ENCODE results near the gene HTR3E. TPM values are rescaled to one million over a fixed set of nuclear protein-coding genes. Genes with fewer than 3 reads are reported as not detected.

Gene HTR3E
- total RNA-seq, 1 donor from 2014 or later = not detected

- Mint-ChIP-seq H3K36me3 (ENCODE audit: low read depth) (no peaks in the 10 kb centered on the region), H3K27me3 (ENCODE audit: low read depth) (peaks cover 15% of the 10 kb centered on the region), H3K9me3 (ENCODE audit: low read depth) (peaks cover 3% of the 10 kb centered on the region), H3K4me3 (ENCODE audit: unreplicated experiment) (no peak overlapping the region), H3K4me1 (ENCODE audit: low read depth) (peaks cover 10% of the 10 kb centered on the region), H3K27ac (ENCODE audit: unreplicated experiment) (no peak overlapping the region)
- no peak for DNase-seq (ENCODE audit: low spot score)
- no peak for TF ChIP-seq CTCF (IDR thresholded peaks at IDR 0.05)
Observed at GRCh38 chr3:184075901-184076300, 21.0 kb upstream of the HTR3E start.

GRCh38 chr3:184077881-184078280 is 19.0 kb upstream of the HTR3E start:
- Mint-ChIP-seq H3K27ac (ENCODE audit: unreplicated experiment) (no peak overlapping the region), H3K4me1 (ENCODE audit: low read depth) (peaks cover 10% of the 10 kb centered on the region), H3K4me3 (ENCODE audit: unreplicated experiment) (no peak overlapping the region), H3K27me3 (ENCODE audit: low read depth) (peaks cover 16% of the 10 kb centered on the region), H3K9me3 (ENCODE audit: low read depth) (peaks cover 3% of the 10 kb centered on the region), H3K36me3 (ENCODE audit: low read depth) (no peaks in the 10 kb centered on the region)
- no peak for TF ChIP-seq CTCF (IDR thresholded peaks at IDR 0.05)
- no peak for DNase-seq (ENCODE audit: low spot score)

GRCh38 chr3:184078851-184079250 is 18.0 kb upstream of the HTR3E start:
- no peak for DNase-seq (ENCODE audit: low spot score)
- H3K4me3 Mint-ChIP-seq (ENCODE audit: unreplicated experiment) = no peak overlapping the region
- H3K4me1 Mint-ChIP-seq (ENCODE audit: low read depth) = peaks cover 10% of the 10 kb centered on the region
- peaks cover 3% of the 10 kb centered on the region for H3K9me3 Mint-ChIP-seq (ENCODE audit: low read depth)
- H3K36me3 Mint-ChIP-seq (ENCODE audit: low read depth) = no peaks in the 10 kb centered on the region
- no peak for TF ChIP-seq CTCF (IDR thresholded peaks at IDR 0.05)
- no peak overlapping the region for H3K27ac Mint-ChIP-seq (ENCODE audit: unreplicated experiment)
- peaks cover 12% of the 10 kb centered on the region for H3K27me3 Mint-ChIP-seq (ENCODE audit: low read depth)

- H3K4me3 Mint-ChIP-seq (ENCODE audit: unreplicated experiment) = no peak overlapping the region
- H3K27me3 Mint-ChIP-seq (ENCODE audit: low read depth) = peaks cover 6% of the 10 kb centered on the region
- peaks cover 10% of the 10 kb centered on the region for H3K4me1 Mint-ChIP-seq (ENCODE audit: low read depth)
- no peak for DNase-seq (ENCODE audit: low spot score)
- peaks cover 15% of the 10 kb centered on the region for H3K9me3 Mint-ChIP-seq (ENCODE audit: low read depth)
- no peak for TF ChIP-seq CTCF (IDR thresholded peaks at IDR 0.05)
- H3K27ac Mint-ChIP-seq (ENCODE audit: unreplicated experiment) = no peak overlapping the region
- H3K36me3 Mint-ChIP-seq (ENCODE audit: low read depth) = peaks cover 2% of the 10 kb centered on the region
Observed at GRCh38 chr3:184081116-184081830, 15.6 kb upstream of the HTR3E start.

GRCh38 chr3:184082034-184082433 is 14.8 kb upstream of the HTR3E start:
- H3K36me3 Mint-ChIP-seq (ENCODE audit: low read depth) = peaks cover 2% of the 10 kb centered on the region
- peaks cover 10% of the 10 kb centered on the region for H3K4me1 Mint-ChIP-seq (ENCODE audit: low read depth)
- H3K27ac Mint-ChIP-seq (ENCODE audit: unreplicated experiment) = no peak overlapping the region
- DNase-seq (ENCODE audit: low spot score) = no peak
- peaks cover 5% of the 10 kb centered on the region for H3K27me3 Mint-ChIP-seq (ENCODE audit: low read depth)
- no peak overlapping the region for H3K4me3 Mint-ChIP-seq (ENCODE audit: unreplicated experiment)
- peaks cover 15% of the 10 kb centered on the region for H3K9me3 Mint-ChIP-seq (ENCODE audit: low read depth)
- no peak for TF ChIP-seq CTCF (IDR thresholded peaks at IDR 0.05)

Measured in chondrocyte (in vitro differentiated cells).